ENCODE data around the gene ASPHD2.
"Not testable (repeated sequence)": the region's sequence is repeated elsewhere in the genome, so short reads cannot be mapped to it uniquely, and the experiment has no call there.

Gene ASPHD2

DNA sequence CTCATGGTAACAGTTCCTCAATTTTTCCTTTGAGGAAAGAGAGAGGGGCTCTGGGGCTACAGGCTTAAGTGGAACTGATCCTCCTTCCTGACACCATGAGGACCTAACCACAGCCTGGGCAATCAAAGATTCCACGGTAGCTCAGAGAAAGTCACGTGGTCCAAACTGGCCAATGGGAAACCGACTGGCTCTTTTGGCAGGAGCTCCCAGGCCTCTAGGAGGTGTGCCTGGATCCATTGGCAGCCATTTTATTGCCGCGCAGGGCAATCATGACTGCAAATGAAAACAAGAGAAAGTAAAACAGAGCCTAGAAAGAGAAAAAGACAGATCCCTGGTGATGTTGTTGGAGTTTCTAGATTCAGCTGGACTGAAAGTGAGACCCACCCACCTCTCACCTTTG is 27.3 kb upstream of the ASPHD2 start:
- TF ChIP-seq, protein P1, sequence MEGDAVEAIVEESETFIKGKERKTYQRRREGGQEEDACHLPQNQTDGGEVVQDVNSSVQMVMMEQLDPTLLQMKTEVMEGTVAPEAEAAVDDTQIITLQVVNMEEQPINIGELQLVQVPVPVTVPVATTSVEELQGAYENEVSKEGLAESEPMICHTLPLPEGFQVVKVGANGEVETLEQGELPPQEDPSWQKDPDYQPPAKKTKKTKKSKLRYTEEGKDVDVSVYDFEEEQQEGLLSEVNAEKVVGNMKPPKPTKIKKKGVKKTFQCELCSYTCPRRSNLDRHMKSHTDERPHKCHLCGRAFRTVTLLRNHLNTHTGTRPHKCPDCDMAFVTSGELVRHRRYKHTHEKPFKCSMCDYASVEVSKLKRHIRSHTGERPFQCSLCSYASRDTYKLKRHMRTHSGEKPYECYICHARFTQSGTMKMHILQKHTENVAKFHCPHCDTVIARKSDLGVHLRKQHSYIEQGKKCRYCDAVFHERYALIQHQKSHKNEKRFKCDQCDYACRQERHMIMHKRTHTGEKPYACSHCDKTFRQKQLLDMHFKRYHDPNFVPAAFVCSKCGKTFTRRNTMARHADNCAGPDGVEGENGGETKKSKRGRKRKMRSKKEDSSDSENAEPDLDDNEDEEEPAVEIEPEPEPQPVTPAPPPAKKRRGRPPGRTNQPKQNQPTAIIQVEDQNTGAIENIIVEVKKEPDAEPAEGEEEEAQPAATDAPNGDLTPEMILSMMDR (IDR thresholded peaks at IDR 0.05; ENCODE audit: borderline replicate concordance, control extremely low read depth, extremely low read depth, insufficient read depth, missing control alignments) = no peak
- in situ Hi-C loops (cut with MboI; ENCODE audit: low sequenced_read_pairs, unreplicated experiment) = no loop called here

DNA sequence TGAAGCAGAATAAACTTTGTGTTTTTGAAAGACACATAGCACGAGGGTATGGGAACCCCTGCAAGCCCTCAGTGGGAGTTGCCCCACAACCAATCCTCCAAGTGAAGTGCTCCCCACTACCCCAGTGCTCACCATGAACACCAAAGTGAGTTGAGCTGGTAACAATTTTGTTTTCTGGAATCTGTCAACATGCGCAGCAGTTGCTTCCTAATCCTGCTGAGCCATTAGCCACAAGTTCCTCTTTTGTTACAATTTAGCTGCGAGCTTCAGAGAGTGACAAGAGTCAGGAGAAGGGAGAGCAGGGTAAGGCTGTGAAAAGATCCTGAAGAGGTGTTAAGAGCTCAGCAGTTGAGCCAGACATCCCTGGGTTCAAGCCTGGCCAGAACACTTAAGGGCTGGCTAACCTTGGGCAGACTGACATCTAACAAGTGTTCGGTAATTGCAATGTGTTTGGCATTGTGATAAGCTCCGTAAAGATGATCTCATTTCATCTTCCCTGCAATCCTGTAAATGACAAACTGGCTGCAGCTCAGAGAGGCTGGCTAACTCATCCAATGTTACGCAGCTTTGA is 24.1 kb upstream of the ASPHD2 start:
- in situ Hi-C loops (cut with MboI; ENCODE audit: low sequenced_read_pairs, unreplicated experiment) = no loop called here
- no peak for DNase-seq (ENCODE audit: low spot score)
- TF ChIP-seq, protein P1 (IDR thresholded peaks at IDR 0.05; ENCODE audit: borderline replicate concordance, control extremely low read depth, extremely low read depth, insufficient read depth, missing control alignments) = no peak

More for the DNA sequence above, 27.3 kb upstream of the ASPHD2 start:
- DNase-seq (ENCODE audit: low spot score) = no peak

DNA sequence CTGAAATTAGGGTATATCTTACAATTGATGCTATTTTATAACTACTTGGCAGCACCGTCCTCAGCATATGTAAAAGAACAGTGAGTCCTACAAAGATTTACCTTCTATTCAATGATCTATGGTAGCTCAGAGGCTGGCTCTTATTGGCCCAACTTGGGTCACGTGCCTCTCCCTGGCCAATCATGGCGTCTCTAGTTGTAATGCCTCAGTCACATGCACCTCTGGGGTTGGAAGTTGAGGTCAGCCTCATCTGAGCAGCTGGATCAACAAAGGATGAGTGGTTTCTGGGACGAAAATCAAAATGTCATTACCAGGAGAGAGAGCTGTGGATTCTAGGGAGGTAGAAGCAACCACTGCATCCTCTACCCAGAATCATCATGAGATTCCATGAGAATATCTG is 22.9 kb upstream of the ASPHD2 start:
- TF ChIP-seq, protein P1 (IDR thresholded peaks at IDR 0.05; ENCODE audit: borderline replicate concordance, control extremely low read depth, extremely low read depth, insufficient read depth, missing control alignments) = no peak
- in situ Hi-C loops (cut with MboI; ENCODE audit: low sequenced_read_pairs, unreplicated experiment) = no loop called here
- DNase-seq (ENCODE audit: low spot score) = no peak

DNA sequence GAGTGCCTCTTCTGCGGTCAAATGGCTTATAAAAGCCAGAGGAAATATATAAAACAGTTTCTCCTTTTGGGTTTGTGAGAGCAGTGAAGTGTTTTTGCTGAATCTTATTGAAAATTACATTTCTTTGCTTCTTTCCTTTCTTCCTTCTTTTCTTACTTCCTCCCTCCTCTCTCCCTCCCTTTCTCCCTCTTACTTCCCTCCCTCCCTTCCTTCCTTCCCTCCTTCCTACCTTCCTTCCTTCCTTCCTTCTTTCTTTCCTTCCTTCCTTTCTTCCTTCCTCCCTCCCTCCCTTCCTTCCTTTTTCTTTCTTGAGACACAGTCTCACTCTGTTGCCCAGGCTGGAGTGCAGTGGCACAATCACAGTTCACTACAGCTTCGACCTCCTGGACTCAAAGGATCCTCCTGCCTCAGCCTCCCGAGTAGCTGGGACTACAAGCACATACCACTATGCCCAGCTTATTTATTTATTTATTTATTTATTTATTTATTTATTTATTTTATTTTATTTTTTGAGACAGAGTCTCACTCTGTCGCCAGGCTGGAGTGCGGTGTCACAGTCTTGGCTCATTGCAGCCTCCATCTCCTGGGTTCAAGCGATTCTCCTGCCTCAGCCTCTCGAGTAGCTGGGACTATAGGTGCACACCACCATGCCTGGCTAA is 20.4 kb upstream of the ASPHD2 start:
- in situ Hi-C loops (cut with MboI; ENCODE audit: low sequenced_read_pairs, unreplicated experiment); DNase-seq (ENCODE audit: low spot score): not testable (repeated sequence)

DNA sequence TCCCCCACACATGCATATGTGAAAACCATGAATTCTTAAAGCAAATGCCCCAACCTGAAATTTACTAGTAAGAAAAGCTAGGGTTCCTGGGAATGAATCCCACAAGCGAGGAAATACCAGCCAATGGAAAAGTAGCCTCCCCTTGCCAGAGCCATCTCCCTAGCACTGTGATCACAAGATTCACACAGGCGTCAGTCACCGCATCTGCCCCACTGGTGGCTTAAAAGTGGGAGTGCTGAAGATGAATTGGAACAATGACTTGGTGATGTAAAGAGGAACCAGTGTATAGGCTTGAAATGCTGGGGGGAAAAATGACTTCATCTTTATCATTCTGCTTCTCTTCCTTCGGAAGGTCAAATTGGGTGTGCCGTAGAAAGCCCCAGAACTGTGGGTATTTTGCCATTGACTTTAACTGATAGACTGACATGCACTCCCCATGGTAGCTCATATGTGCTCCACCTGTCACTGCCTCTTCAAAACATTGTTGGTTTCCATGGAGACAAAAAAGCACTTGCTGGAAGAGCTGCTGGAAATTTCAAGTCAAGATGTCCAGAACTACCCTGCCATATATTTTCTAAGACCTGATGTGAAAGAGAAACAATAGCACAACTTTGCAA is 19.2 kb upstream of the ASPHD2 start:
- TF ChIP-seq, protein P1 (IDR thresholded peaks at IDR 0.05; ENCODE audit: borderline replicate concordance, control extremely low read depth, extremely low read depth, insufficient read depth, missing control alignments) = no peak
- DNase-seq (ENCODE audit: low spot score) = no peak
- in situ Hi-C loops (cut with MboI; ENCODE audit: low sequenced_read_pairs, unreplicated experiment) = no loop called here

DNA sequence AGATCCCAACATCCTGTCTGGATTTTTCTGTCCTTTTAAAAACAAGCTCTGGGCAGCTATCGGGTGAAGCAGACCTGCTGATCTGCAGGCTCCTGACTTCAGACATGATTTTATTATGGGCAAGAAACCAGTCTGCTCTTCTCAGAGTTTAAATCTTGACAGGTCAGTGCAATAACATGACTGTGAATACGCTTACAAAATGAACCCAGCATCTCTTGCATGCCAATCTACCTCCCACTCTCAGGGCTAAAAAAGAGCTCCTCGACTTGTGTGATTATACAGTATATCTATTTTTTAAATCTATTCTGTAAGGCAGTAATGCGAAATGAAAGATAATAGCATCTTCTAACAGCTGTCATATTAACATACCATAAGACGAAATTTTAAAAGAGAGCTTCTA is 18.7 kb upstream of the ASPHD2 start:
- TF ChIP-seq, protein P1 (IDR thresholded peaks at IDR 0.05; ENCODE audit: borderline replicate concordance, control extremely low read depth, extremely low read depth, insufficient read depth, missing control alignments) = no peak
- no peak for DNase-seq (ENCODE audit: low spot score)
- in situ Hi-C loops (cut with MboI; ENCODE audit: low sequenced_read_pairs, unreplicated experiment) = no loop called here

DNA sequence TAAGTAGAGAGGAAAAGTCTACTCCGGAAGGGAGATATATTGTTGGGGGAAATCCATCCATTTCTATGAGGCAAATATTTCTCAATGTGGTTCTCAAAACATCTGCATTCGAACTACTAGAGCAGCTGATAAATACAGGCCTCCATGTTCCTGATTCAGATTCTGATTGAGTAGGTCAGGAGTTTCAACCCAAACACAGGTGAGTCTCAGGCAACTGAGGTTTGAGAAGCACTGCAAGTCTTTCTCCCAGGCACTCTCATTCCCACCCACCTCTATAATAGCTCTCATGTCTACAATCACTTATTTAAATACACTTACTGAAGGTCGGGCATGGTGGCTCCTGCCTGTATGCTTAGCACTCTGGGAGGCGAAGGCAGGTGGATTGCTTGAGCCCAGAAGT is 14.7 kb upstream of the ASPHD2 start:
- in situ Hi-C loops (cut with MboI; ENCODE audit: low sequenced_read_pairs, unreplicated experiment) = no loop called here
- no peak for DNase-seq (ENCODE audit: low spot score)
- TF ChIP-seq, protein P1 (IDR thresholded peaks at IDR 0.05; ENCODE audit: borderline replicate concordance, control extremely low read depth, extremely low read depth, insufficient read depth, missing control alignments) = no peak
